Germinal center (tissue), 1 donor: ENCODE measurements around the gene DPYSL4.
"Not testable (repeated sequence)": the region's sequence is repeated elsewhere in the genome, so short reads cannot be mapped to it uniquely, and the experiment has no call there.

Experiments
- DNase-seq: peaks from one replicate; pipeline ENCODE4 v3.0.0; 2012; ENCODE audit warnings: mixed read lengths, low spot score

The DPYSL4 gene

DNA sequence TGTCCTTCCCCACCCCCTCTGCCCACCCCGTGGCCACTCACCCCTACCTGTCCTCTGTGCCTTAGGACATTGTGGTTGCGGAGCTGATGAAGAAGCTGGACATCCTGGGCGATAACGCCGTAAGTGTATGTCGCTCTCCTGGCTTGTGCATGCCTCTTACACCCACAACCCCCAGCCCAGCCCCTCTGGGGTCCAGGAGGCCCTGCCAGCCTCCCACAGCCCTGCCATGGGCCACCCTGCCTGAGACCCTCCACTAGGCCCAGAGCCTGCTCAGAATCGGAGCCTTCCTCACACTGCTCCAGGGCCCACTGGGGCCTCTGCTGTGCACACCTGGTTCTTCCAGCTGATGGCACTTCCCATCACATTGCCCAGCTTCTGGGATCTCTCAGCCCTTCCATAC, 36.8 kb upstream of the DPYSL4 start:
- no peak for DNase-seq

DNA sequence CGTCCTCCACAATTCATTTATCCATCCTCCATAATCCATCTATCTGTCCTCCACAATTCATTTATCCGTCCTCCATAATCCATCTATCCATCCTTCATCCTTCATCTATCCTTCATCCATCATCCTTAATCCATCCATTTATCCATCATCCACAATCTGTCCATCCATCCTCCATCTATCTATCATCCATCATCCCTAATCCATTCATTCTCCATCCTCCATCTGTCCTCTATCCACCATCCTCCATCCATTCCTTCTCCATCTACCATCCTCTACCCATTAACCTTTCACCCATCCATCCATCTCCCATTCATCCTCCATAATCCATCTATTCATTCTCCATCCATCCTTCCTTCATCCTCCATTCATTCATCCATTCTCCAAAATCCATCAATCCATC, 36.0 kb upstream of the DPYSL4 start:
- DNase-seq: no peak

- DNase-seq: no peak
These were observed 35.3 kb upstream of the DPYSL4 start for GRCh38 chr10:132151286-132151950.

DNA sequence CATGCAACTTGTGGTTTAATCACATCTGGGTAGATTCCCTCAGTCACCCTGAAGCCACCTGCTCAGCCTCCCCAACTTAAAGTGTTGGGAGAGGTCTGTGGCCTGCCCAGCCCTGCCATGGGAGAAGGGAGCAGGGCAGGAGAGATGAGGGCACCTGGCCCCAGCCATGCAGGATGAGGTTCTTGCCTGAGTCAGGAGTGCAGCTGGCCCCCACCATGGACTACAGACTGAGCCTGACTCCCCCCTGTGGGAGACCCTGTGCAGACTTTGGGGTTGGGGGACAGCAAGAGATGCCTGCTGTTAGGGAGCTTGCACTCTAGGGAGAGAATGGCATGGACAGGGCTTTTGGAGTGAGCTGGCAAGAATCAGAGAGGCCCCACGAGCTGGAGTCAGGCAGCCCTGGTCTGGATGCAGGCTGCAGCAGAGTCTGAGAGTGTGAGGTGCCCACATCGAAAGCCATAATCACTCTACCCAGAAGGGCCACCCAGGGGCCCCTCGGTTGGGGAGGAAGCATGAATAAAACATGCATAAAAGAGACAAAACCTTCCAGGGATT, 34.7 kb upstream of the DPYSL4 start:
- DNase-seq: no peak

GRCh38 chr10:132152896-132153580, 33.7 kb upstream of the DPYSL4 start:
- no peak for DNase-seq

GRCh38 chr10:132153616-132154217, 33.0 kb upstream of the DPYSL4 start:
- DNase-seq: no peak

DNA sequence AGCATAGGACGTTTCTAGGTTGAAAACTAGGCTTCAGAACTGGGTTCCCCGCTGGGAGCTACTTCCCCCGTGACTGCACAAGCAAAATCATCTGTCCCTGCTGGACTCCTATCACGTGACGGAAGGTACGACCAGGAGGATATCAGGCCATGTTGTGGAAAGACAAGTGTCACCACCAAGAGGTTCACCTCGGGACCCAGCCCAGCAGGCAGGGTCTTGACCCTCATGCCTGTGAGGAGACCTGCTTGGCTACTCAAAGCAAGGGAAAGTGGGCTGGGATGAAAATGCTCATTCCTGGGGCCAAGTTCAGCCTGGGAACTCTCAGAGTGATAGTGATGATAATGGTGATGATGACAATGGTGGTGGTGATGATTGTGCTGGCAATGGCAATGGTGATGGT, 32.3 kb upstream of the DPYSL4 start:
- no peak for DNase-seq

DNA sequence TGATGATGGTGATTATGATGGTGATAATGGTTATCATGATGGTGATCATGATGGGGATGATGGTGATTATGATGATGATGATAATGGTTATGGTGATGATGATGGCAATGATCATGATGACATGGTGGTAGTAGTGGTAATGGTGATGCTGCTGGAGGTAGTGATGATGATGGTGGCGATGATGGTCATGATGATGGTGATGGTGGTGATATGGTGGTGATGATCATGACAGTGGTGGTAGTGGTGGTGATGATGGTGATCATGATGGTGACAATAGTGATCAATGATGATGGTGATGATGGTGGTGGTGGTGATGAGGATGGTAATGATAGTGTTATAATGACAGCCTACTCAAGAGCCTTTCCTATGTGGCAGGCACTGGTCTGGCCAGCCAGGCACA, 31.8 kb upstream of the DPYSL4 start:
- DNase-seq: no peak

DNA sequence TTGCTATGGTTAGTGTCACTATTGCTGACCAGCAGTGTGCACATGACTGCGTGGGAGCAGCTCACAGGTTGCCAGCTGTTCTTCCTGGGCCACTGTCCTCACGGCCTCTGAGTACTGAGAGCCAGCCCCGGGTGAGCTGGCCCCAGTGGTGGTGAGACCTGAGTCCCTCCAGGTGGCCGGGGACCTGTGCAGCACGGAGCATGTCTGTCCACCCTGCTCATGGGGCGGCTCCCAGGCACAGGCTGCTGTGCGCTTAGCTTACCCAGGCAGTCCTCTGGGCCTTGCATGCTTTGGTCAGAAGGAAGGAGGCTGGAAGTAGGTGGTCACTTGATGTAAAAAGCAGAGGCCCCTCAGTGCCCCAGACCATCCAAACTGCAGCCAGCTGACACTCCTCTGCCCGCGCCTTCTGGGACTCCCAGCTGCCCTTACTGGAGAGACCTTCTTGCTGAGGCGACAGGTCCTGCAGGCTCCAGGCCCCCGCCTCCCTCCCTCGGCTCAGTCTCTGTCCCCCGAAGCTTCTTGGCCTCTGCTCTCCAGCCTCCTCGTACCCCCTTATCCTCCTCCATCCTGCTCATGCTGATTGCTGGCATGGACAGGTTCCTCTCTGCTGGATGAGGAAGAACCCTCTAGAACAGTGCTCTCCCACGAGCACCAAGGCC, 30.9 kb upstream of the DPYSL4 start:
- no peak for DNase-seq

GRCh38 chr10:132156382-132156781, 30.4 kb upstream of the DPYSL4 start:
- no peak for DNase-seq

DNA sequence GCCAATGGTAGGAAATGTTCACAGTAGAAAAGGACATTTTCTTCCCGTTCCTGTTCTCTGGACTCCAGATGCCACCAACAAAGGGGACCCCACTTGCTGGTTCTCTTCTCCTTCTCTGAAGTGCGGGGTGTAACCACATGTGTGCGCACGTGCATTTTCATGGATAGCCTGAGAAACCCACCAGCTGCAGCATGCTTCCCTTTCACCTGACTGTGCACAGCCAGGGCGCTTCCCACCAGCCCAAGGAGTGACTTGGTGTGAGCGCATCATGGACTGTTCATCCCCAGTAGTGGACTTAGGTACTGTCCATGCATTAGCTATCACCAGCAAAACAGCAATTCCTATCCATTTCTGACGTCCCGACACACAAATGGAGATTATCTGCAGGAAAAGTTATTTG, 29.6 kb upstream of the DPYSL4 start:
- DNase-seq: no peak

DNA sequence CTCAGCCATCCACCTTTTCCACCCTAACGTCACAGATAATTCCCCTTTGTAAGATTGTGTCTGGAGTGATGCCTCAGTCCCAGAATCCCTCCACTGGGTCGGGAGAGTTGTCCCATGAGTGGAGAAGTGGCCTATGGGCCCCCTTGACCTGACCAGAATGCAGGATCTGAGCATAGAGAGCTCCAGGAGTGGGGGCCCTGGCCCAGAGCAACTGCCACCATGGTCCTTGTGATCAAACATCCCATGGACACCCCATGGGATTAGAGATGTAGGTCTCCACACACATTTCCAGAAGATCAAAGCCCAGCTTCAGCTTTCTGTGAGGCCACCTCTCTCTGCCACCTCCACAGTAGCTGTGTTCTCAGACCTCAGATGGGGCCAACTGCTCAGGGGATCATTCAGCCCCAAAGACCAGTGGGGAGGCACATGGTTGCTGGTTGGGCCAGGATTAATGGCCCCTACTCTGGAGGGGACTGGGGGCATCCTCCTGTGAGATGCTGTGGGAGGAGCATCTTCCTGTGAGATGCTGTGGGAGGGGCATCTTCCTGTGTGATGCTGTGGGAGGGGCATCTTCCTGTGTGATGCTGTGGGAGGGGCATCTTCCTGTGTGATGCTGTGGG, 28.5 kb upstream of the DPYSL4 start:
- peak; percentile 24 for DNase-seq

DNA sequence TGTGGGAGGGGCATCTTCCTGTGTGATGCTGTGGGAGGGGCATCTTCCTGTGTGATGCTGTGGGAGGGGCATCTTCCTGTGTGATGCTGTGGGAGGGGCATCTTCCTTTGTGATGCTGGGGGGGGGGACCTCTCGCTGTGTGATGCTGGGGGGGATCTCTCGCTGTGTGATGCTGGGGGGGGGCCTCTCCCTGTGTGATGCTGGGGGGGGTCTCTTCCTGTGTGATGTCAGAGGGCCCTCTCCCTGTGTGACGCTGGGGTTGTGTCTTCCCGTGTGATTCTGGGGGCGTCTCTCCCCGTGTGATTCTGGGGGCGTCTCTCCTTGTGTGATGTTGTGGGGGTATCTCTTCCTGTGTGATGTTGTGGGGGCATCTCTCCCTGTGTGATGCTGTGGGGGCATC, 27.9 kb upstream of the DPYSL4 start:
- no peak for DNase-seq

DNA sequence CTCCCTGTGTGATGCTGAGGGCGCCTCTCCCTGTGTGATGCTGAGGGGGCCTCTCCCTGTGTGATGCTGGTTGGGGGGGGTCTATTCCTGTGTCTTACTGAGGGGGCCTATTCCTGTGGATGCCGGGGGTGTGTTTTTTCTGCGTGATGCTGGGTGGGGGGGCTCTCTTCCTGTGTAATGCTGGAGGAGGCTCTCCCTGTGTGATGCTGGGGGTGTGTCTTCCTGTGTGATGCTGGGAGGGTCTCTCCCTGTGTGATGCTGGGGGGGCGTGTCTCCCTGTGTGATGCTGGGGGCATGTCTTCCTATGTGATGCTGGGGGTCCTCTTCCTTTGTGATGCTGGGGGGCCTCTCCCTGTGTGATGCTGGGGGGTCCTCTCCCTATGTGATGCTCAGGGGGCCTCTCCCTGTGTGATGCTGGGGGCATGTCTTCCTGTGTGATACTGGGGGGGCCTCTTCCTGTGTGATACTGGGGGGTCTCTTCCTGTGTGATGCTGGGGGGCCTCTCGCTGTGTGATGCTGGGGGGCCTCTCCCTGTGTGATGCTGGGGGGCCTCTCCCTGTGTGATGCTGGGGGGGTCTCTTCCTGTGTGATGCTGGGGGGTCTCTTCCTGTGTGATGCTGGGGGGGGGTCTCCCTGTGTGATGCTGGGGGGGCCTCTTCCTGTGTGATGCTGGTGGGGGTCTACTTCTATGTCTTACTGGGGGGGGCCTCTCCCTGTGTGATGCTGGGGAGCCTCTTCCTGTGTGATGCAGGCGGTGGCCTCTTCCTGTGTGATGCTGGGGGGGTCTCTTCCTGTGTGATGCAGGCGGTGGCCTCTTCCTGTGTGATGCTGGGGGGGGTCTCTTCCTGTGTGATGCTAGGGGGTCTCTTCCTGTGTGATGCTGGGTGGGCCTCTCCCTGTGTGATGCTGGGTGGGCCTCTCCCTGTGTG, 27.2 kb upstream of the DPYSL4 start:
- not testable (repeated sequence) for DNase-seq

DNA sequence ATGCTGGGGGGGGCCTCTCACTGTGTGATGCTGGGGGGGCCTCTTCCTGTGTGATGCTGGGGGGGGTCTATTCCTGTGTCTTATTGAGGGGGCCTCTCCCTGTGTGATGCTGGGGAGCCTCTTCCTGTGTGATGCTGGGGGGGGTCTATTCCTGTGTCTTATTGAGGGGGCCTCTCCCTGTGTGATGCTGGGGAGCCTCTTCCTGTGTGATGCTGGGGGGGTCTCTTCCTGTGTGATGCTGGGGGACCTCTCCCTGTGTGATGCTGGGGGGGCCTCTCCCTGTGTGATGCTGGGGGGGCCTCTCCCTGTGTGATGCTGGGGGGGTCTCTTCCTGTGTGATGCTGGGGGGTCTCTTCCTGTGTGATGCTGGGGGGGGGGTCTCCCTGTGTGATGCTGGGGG, 26.5 kb upstream of the DPYSL4 start:
- not testable (repeated sequence) for DNase-seq

DNA sequence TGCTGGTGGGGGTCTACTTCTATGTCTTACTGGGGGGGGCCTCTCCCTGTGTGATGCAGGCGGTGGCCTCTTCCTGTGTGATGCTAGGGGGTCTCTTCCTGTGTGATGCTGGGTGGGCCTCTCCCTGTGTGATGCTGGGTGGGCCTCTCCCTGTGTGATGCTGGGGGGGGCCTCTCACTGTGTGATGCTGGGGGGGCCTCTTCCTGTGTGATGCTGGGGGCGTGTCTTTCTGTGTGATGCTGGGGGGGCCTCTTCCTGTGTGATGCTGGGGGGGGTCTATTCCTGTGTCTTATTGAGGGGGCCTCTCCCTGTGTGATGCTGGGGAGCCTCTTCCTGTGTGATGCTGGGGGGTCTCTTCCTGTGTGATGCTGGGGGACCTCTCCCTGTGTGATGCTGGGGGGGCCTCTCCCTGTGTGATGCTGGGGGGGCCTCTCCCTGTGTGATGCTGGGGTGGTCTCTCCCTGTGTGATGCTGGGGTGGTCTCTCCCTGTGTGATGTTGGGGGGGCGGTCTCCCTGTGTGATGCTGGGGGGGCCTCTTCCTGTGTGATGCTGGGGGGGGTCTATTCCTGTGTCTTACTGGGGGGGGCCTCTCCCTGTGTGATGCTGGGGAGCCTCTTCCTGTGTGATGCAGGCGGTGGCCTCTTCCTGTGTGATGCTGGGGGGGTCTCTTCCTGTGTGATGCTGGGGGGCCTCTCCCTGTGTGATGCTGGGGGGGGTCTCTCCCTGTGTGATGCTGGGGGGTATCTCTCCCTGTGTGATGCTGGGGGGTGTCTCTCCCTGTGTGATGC, 25.7 kb upstream of the DPYSL4 start:
- not testable (repeated sequence) for DNase-seq

GRCh38 chr10:132162021-132162531, 24.7 kb upstream of the DPYSL4 start:
- no peak for DNase-seq

DNA sequence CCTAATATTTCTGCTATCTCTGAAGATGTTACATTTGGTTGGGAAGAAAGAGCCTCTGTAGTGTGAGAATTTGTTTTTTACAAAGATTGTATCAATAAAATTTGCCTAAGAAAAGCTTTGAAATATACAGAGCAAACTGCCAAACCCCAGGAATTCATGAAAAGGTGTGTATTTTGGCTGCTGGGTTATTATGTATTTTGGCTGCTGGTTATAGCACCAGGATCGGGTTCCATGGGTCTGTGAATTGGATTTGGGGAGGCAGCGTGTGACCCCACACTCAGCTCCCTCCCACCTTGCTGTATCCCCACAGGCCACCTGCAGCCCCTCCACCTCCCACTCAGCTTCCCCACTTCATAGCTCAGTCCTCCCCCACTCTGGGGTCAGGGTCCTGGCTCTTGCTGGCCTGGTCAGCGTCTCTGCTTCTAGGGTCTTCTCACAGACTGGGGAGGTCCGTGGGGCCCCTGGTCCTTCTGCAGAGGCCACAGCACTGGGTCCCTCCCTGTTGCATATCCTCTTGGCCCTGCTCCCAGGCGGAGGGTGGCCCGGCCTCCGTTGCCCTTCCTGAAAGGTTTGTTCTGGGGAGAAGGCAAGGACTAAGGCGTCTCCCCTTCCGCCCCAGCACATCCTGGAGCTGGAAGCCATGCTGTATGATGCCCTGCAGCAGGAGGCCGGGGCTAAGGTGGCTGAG, 24.0 kb upstream of the DPYSL4 start:
- DNase-seq: no peak

GRCh38 chr10:132163278-132163765, 23.4 kb upstream of the DPYSL4 start:
- DNase-seq: peak; percentile 42
